Vagina (tissue), 2 donors: ENCODE results near the gene ACKR4. TPM values are rescaled to one million over a fixed set of nuclear protein-coding genes. Genes with fewer than 3 reads are reported as not detected.
"Not testable (repeated sequence)": the region's sequence is repeated elsewhere in the genome, so short reads cannot be mapped to it uniquely, and the experiment has no call there.

Experiments used
- DNase-seq, 2 donors: peaks; one replicate each; pipeline ENCODE4 v3.0.0-alpha.2; 2017; ENCODE audit errors: extremely low spot score in 2 of 2
- H3K27ac ChIP-seq: fragments of 200-600 bp; sonication (generic); one replicate; pipeline ENCODE4 v1.5.1; 2019
- H3K27me3 ChIP-seq: fragments of 200-600 bp; sonication (generic); one replicate; pipeline ENCODE4 v1.5.1; 2019
- H3K36me3 ChIP-seq, 2 donors: fragments of 200-600 bp; sonication (generic); one replicate each; pipeline ENCODE4 v1.5.1; 2017 to 2019
- H3K4me1 ChIP-seq: fragments of 200-600 bp; sonication (generic); one replicate; pipeline ENCODE4 v1.5.1; 2019
- H3K4me3 ChIP-seq, 2 donors: fragments of 200-600 bp; sonication (generic); 1 replicate in 1 of 2; 2 replicates in 1 of 2; pipeline ENCODE4 v1.5.1; 2016 to 2019
- H3K9me3 ChIP-seq: fragments of 200-600 bp; sonication (generic); one replicate; pipeline ENCODE4 v1.5.1; 2019
- CTCF ChIP-seq, 3 experiments: fragments of 450-650 bp in 2 of 3; fragments of 200-600 bp in 1 of 3; sonication (generic) in 1 of 3; IDR thresholded peaks; one replicate each; pipeline ENCODE4 v1.5.1; 2017 to 2019; ENCODE audit warnings: antibody characterized with exemption in 3 of 3, mild to moderate bottlenecking in 2 of 3, moderate library complexity in 2 of 3
- POLR2A ChIP-seq, 2 donors: fragments of 450-650 bp; IDR thresholded peaks; one replicate each; pipeline ENCODE4 v1.6.1; 2017; ENCODE audit warnings: antibody characterized with exemption in 2 of 2, mild to moderate bottlenecking in 2 of 2, moderate library complexity in 2 of 2
- POLR2AphosphoS5 ChIP-seq, 2 donors: sonication (generic); formaldehyde crosslinking; IDR thresholded peaks; one replicate each; pipeline ENCODE4 v1.9.0; 2017; ENCODE audit warnings: antibody characterized with exemption in 2 of 2, mild to moderate bottlenecking in 2 of 2, low read depth in 1 of 2; ENCODE audit not compliant: insufficient read depth in 1 of 2
- intact Hi-C: fragments of 100-400 bp; cut with DNase I; formaldehyde crosslinking; loops from one replicate; pipeline ENCODE4 v1.15.1; 2023
- total RNA-seq: library from RNA; depleted of rRNA; stranded (reverse); fragments of >200 nt; gene quantifications from one replicate; pipeline ENCODE4 v1.2.3, GENCODE V29; 2016

The ACKR4 gene
- total RNA-seq, 1 donor from 2014 or later, result not detected

GRCh38 chr3:132553826-132554225 lies 43.2 kb upstream of the ACKR4 start:
- intact Hi-C loops, result no loop called here
- no peak for DNase-seq
- H3K36me3 ChIP-seq, result no peaks in the 10 kb centered on the region
- H3K4me3 ChIP-seq, result no peak overlapping the region
- no peaks in the 10 kb centered on the region for H3K9me3 ChIP-seq
- TF ChIP-seq POLR2A (IDR thresholded peaks at IDR 0.05) (no peak), POLR2AphosphoS5 (IDR thresholded peaks at IDR 0.05; ENCODE audit: insufficient read depth in 1 of 2, low read depth in 1 of 2) (no peak), CTCF (IDR thresholded peaks at IDR 0.05) (no peak)
- no peaks in the 10 kb centered on the region for H3K27me3 ChIP-seq
- H3K4me1 ChIP-seq, result peaks cover 4% of the 10 kb centered on the region
- no peak overlapping the region for H3K27ac ChIP-seq

GRCh38 chr3:132554437-132554836 lies 42.6 kb upstream of the ACKR4 start:
- H3K9me3 ChIP-seq, result no peaks in the 10 kb centered on the region
- no peak for DNase-seq
- H3K4me3 ChIP-seq, result no peak overlapping the region
- no peaks in the 10 kb centered on the region for H3K36me3 ChIP-seq
- intact Hi-C loops, result no loop called here
- no peak overlapping the region for H3K27ac ChIP-seq
- H3K4me1 ChIP-seq, result peaks cover 4% of the 10 kb centered on the region
- no peak for TF ChIP-seq POLR2AphosphoS5 (IDR thresholded peaks at IDR 0.05; ENCODE audit: insufficient read depth in 1 of 2, low read depth in 1 of 2)
- no peak for TF ChIP-seq POLR2A (IDR thresholded peaks at IDR 0.05)
- no peak for TF ChIP-seq CTCF (IDR thresholded peaks at IDR 0.05)
- H3K27me3 ChIP-seq, result no peaks in the 10 kb centered on the region

GRCh38 chr3:132555306-132556035 lies 41.6 kb upstream of the ACKR4 start:
- no peaks in the 10 kb centered on the region for H3K27me3 ChIP-seq
- DNase-seq, result no peak
- no peaks in the 10 kb centered on the region for H3K36me3 ChIP-seq
- no peak overlapping the region for H3K27ac ChIP-seq
- H3K9me3 ChIP-seq, result no peaks in the 10 kb centered on the region
- H3K4me3 ChIP-seq, result no peak overlapping the region
- TF ChIP-seq POLR2AphosphoS5 (IDR thresholded peaks at IDR 0.05; ENCODE audit: insufficient read depth in 1 of 2, low read depth in 1 of 2) (no peak), CTCF (IDR thresholded peaks at IDR 0.05) (no peak), POLR2A (IDR thresholded peaks at IDR 0.05) (no peak)
- intact Hi-C loops, result no loop called here
- H3K4me1 ChIP-seq, result peaks cover 4% of the 10 kb centered on the region

GRCh38 chr3:132556036-132556386 lies 41.1 kb upstream of the ACKR4 start:
- H3K4me1 ChIP-seq, H3K9me3 ChIP-seq, H3K36me3 ChIP-seq, H3K4me3 ChIP-seq, intact Hi-C loops, H3K27me3 ChIP-seq, DNase-seq, H3K27ac ChIP-seq: not testable (repeated sequence)

GRCh38 chr3:132556508-132557159 lies 40.4 kb upstream of the ACKR4 start:
- DNase-seq, result no peak
- Histone ChIP-seq H3K9me3 (no peaks in the 10 kb centered on the region), H3K4me3 (no peak overlapping the region), H3K36me3 (no peaks in the 10 kb centered on the region), H3K27me3 (no peaks in the 10 kb centered on the region), H3K27ac (no peak overlapping the region), H3K4me1 (peaks cover 4% of the 10 kb centered on the region)
- intact Hi-C loops, result no loop called here
- TF ChIP-seq POLR2AphosphoS5 (IDR thresholded peaks at IDR 0.05; ENCODE audit: insufficient read depth in 1 of 2, low read depth in 1 of 2), result no peak
- no peak for TF ChIP-seq POLR2A (IDR thresholded peaks at IDR 0.05)

- H3K9me3 ChIP-seq, result no peaks in the 10 kb centered on the region
- peaks cover 4% of the 10 kb centered on the region for H3K4me1 ChIP-seq
- no peak overlapping the region for H3K4me3 ChIP-seq
- DNase-seq, result no peak
- H3K36me3 ChIP-seq, result no peaks in the 10 kb centered on the region
- H3K27me3 ChIP-seq, result no peaks in the 10 kb centered on the region
- TF ChIP-seq CTCF (IDR thresholded peaks at IDR 0.05) (no peak), POLR2AphosphoS5 (IDR thresholded peaks at IDR 0.05; ENCODE audit: insufficient read depth in 1 of 2, low read depth in 1 of 2) (no peak), POLR2A (IDR thresholded peaks at IDR 0.05) (no peak)
- H3K27ac ChIP-seq, result no peak overlapping the region
- intact Hi-C loops, result no loop called here
Measured at GRCh38 chr3:132561003-132561402, 36.1 kb upstream of the ACKR4 start.
